Upper lobe of right lung (tissue), 1 donor: ENCODE data around the gene SLC10A4. TPM values are rescaled to one million over a fixed set of nuclear protein-coding genes. Genes with fewer than 3 reads are reported as not detected.

Experiments
- ATAC-seq: fragments of 200-7000 bp; cut with Tn5 transposase; one replicate; pipeline ENCODE4 v1.9.1; 2020; ENCODE audit warnings: mild to moderate bottlenecking, moderate library complexity
- DNase-seq: peaks from one replicate; pipeline ENCODE4 v3.0.0-alpha.2; 2020
- H3K27ac ChIP-seq: fragments of 200-600 bp; one replicate; pipeline ENCODE4 v1.8.0; 2022
- H3K27me3 ChIP-seq: fragments of 200-600 bp; one replicate; pipeline ENCODE4 v1.8.0; 2022; ENCODE audit warnings: mild to moderate bottlenecking
- H3K36me3 ChIP-seq: fragments of 200-600 bp; one replicate; pipeline ENCODE4 v1.8.0; 2022
- H3K4me1 ChIP-seq: fragments of 200-600 bp; one replicate; pipeline ENCODE4 v1.8.0; 2022
- H3K4me3 ChIP-seq: fragments of 200-600 bp; one replicate; pipeline ENCODE4 v1.8.0; 2022; ENCODE audit warnings: mild to moderate bottlenecking
- H3K9me3 ChIP-seq: fragments of 200-600 bp; one replicate; pipeline ENCODE4 v1.8.0; 2022
- intact Hi-C: fragments of 100-400 bp; cut with DNase I; formaldehyde crosslinking; loops from one replicate; pipeline ENCODE4 v1.11.0; 2022
- total RNA-seq: library from RNA; stranded (reverse); fragmentation: NEBNext Ultra II Directional; extraction: Animal tissue kit (Norgen Biotek cat#: 25700); gene quantifications from one replicate; pipeline ENCODE4 v1.2.1, GENCODE V29; 2021
- TF ChIP-seq, protein P1 (sequence below): fragments of 200-600 bp; IDR thresholded peaks from one replicate; pipeline ENCODE4 v1.8.0; 2022; ENCODE audit warnings: antibody characterized with exemption
- donor health status: DM: no; HTN: yes; CAD: no; lungs with severe emphysema.

Gene SLC10A4
- total RNA-seq, 1 donor from 2014 or later: 3.1 TPM

DNA sequence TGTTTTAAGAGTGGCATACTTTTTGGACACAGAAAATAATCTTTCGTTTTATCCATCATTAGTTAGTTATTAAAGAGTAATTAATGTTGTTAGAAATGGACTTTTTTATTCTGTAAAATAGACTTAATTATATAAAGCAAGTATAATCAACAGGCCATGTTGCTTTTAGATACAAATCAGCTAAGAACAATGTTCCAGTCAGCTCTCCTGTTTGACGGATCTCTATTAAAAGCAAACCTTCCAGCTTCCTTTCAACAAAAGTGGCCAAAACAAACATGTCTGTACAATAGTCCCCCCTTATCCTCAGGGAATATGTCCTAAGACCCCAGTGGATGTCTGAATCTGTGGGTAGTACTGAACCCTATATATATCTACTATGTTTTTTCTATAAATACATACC is 4.9 kb upstream of the SLC10A4 start:
- intact Hi-C loops: no loop called here
- DNase-seq: no peak
- no peaks in the 10 kb centered on the region for H3K4me1 ChIP-seq
- H3K4me3 ChIP-seq: no peak overlapping the region
- no peak for ATAC-seq
- H3K27me3 ChIP-seq: peaks cover 29% of the 10 kb centered on the region
- no peaks in the 10 kb centered on the region for H3K36me3 ChIP-seq
- TF ChIP-seq, protein P1, sequence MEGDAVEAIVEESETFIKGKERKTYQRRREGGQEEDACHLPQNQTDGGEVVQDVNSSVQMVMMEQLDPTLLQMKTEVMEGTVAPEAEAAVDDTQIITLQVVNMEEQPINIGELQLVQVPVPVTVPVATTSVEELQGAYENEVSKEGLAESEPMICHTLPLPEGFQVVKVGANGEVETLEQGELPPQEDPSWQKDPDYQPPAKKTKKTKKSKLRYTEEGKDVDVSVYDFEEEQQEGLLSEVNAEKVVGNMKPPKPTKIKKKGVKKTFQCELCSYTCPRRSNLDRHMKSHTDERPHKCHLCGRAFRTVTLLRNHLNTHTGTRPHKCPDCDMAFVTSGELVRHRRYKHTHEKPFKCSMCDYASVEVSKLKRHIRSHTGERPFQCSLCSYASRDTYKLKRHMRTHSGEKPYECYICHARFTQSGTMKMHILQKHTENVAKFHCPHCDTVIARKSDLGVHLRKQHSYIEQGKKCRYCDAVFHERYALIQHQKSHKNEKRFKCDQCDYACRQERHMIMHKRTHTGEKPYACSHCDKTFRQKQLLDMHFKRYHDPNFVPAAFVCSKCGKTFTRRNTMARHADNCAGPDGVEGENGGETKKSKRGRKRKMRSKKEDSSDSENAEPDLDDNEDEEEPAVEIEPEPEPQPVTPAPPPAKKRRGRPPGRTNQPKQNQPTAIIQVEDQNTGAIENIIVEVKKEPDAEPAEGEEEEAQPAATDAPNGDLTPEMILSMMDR: no peak
- H3K9me3 ChIP-seq: no peaks in the 10 kb centered on the region
- H3K27ac ChIP-seq: no peak overlapping the region

DNA sequence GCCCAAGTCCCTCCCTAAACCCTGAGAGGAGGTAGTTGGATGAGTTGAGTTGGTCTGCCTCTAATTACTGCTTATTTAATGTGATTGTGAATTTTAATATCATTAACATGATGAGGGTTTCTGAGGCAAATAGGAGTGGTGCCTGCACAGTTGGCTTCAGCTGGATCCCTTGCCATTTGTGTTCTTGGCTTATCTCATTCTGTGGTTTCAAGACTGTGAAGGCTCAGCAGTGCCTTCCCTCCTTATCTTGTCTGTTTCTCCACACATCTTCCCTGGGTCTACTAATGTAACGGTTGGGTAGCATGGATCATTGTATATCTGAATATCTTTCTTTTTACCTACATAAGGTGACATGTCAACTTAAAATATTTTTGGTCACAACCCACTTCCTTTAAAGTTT is 1.6 kb upstream of the SLC10A4 start:
- intact Hi-C loops: no loop called here
- DNase-seq (no peak), ATAC-seq (no peak)
- Histone ChIP-seq H3K9me3 (no peaks in the 10 kb centered on the region), H3K36me3 (no peaks in the 10 kb centered on the region), H3K27ac (no peak overlapping the region), H3K27me3 (peaks cover 51% of the 10 kb centered on the region), H3K4me1 (peaks cover 4% of the 10 kb centered on the region), H3K4me3 (no peak overlapping the region)
- TF ChIP-seq, protein P1: no peak

DNA sequence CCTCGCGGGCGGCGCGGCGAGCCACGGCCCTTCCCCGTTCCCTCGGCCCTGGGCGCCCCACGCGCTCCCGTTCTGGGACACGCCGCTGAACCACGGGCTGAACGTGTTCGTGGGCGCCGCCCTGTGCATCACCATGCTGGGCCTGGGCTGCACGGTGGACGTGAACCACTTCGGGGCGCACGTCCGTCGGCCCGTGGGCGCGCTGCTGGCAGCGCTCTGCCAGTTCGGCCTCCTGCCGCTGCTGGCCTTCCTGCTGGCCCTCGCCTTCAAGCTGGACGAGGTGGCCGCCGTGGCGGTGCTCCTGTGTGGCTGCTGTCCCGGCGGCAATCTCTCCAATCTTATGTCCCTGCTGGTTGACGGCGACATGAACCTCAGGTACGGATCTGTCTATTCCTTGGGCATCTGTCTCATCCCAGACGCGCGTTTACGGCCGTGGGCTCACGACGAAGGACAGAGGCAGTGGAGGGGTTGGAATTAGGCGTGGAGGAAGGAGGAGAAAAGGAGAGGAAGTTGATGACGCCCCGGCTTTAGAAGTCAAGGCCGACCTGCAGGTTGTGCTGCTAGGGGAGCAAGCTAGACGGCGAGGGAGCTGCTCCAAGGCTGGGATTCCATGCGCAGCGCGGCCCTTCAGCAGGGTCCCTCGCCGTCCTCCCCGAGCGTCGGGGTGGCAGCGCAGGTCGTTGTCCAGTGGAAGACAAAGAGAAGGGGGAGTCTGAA is 792 bp downstream of the SLC10A4 start:
- intact Hi-C loops: no loop called here
- Histone ChIP-seq H3K27ac (no peak overlapping the region), H3K27me3 (peaks cover 72% of the 10 kb centered on the region), H3K9me3 (no peaks in the 10 kb centered on the region), H3K36me3 (no peaks in the 10 kb centered on the region), H3K4me1 (peaks cover 4% of the 10 kb centered on the region), H3K4me3 (peak overlapping the region; percentile 41)
- TF ChIP-seq, protein P1: no peak
- DNase-seq (peak; percentile 70), ATAC-seq (peak; percentile 71)

DNA sequence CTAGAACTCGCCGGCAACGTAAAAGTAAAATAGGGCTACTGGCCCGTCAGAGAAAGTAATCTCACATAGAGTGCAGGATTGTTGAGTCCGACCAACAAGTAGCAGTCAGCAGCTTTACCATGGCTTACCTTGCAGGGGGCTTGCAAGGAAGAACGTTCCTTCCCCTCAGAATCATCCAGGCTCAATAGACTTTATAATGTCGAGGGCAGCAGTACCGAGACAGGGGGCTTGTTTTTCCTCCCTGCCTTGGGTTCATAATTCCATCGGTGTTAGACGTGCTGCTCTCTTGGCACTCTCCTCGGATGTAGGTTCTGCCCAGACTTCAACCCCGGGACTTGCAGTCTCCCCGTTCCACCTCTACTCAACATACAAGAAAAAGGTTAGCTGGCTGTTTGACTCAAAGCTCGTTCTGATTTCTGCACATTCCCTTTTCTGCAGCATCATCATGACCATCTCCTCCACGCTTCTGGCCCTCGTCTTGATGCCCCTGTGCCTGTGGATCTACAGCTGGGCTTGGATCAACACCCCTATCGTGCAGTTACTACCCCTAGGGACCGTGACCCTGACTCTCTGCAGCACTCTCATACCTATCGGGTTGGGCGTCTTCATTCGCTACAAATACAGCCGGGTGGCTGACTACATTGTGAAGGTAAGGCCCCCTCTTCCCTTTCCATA is 1.5 kb downstream of the SLC10A4 start:
- intact Hi-C loops: no loop called here
- H3K4me1 ChIP-seq: peaks cover 7% of the 10 kb centered on the region
- no peak for ATAC-seq
- H3K27ac ChIP-seq: no peak overlapping the region
- TF ChIP-seq, protein P1: no peak
- no peaks in the 10 kb centered on the region for H3K36me3 ChIP-seq
- H3K27me3 ChIP-seq: peaks cover 79% of the 10 kb centered on the region
- no peaks in the 10 kb centered on the region for H3K9me3 ChIP-seq
- DNase-seq: no peak
- H3K4me3 ChIP-seq: no peak overlapping the region

DNA sequence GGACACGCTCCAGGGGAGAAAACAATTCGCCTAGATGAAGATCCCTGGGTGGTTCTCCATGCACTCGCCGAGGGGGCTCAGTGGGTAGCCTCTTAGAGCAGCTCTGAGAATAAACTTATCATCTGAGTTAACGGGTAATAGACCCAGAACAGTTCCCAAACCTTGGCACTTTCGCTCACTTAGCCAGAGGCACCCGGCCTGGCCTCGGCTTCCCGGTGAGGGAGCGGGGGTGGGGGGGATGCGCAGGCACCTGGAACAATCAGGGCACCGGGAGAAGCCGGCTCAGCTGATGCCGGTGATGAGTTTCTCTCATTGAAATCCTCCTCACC is 6.5 kb downstream of the SLC10A4 start:
- TF ChIP-seq, protein P1: no peak
- Histone ChIP-seq H3K36me3 (no peaks in the 10 kb centered on the region), H3K4me3 (peak overlapping the region; percentile 45), H3K27ac (no peak overlapping the region), H3K9me3 (no peaks in the 10 kb centered on the region), H3K4me1 (peaks cover 10% of the 10 kb centered on the region), H3K27me3 (peaks cover 65% of the 10 kb centered on the region)
- DNase-seq: no peak
- no peak for ATAC-seq
- intact Hi-C loops: no loop called here
